SIG-M5 treated with dmso at 0.1 percent for 504 hours (cell line): ENCODE data around the gene RCAN2.
"Not testable (repeated sequence)": the region's sequence is repeated elsewhere in the genome, so short reads cannot be mapped to it uniquely, and the experiment has no call there.

Experiments
- DNase-seq: peaks from one replicate; lab custom pipeline; 2025; ENCODE audit not compliant: unreplicated experiment; lab: John Stamatoyannopoulos, UW

Gene RCAN2

GRCh38 chr6:46338131-46338530 is 153.1 kb downstream of the RCAN2 start:
- no peak for DNase-seq

GRCh38 chr6:46334442-46334841 is 156.8 kb downstream of the RCAN2 start:
- DNase-seq = no peak

- DNase-seq = no peak
These were observed 157.8 kb downstream of the RCAN2 start for GRCh38 chr6:46333481-46333880.

- DNase-seq = not testable (repeated sequence)
These were observed 158.8 kb downstream of the RCAN2 start for GRCh38 chr6:46332448-46332847.

- DNase-seq = no peak
These were observed 159.8 kb downstream of the RCAN2 start for GRCh38 chr6:46331461-46331860.

GRCh38 chr6:46329568-46329967 is 161.7 kb downstream of the RCAN2 start:
- DNase-seq = no peak

- DNase-seq = no peak
These were observed 163.5 kb downstream of the RCAN2 start for GRCh38 chr6:46327779-46328178.

- no peak for DNase-seq
These were observed 165.4 kb downstream of the RCAN2 start for GRCh38 chr6:46325561-46326530.

- no peak for DNase-seq
These were observed 166.5 kb downstream of the RCAN2 start for GRCh38 chr6:46324706-46325105.

- DNase-seq = no peak
These were observed 167.2 kb downstream of the RCAN2 start for GRCh38 chr6:46323966-46324622.

GRCh38 chr6:46323312-46323965 is 167.8 kb downstream of the RCAN2 start:
- no peak for DNase-seq

- DNase-seq = no peak
These were observed 170.7 kb downstream of the RCAN2 start for GRCh38 chr6:46320505-46320904.

- no peak for DNase-seq
These were observed 175.7 kb downstream of the RCAN2 start for GRCh38 chr6:46315589-46315988.

- DNase-seq = no peak
These were observed 178.6 kb downstream of the RCAN2 start for GRCh38 chr6:46312654-46313053.

- no peak for DNase-seq
These were observed 181.1 kb downstream of the RCAN2 start for GRCh38 chr6:46310196-46310595.

GRCh38 chr6:46306431-46306830 is 184.8 kb downstream of the RCAN2 start:
- no peak for DNase-seq

- no peak for DNase-seq
These were observed 185.4 kb downstream of the RCAN2 start for GRCh38 chr6:46305833-46306232.

GRCh38 chr6:46305236-46305635 is 186.0 kb downstream of the RCAN2 start:
- DNase-seq = no peak

- no peak for DNase-seq
These were observed 188.4 kb downstream of the RCAN2 start for GRCh38 chr6:46302816-46303215.

GRCh38 chr6:46302176-46302575 is 189.1 kb downstream of the RCAN2 start:
- no peak for DNase-seq

GRCh38 chr6:46299253-46299652 is 192.0 kb downstream of the RCAN2 start:
- no peak for DNase-seq

- no peak for DNase-seq
These were observed 194.7 kb downstream of the RCAN2 start for GRCh38 chr6:46296586-46296985.
